IPS-NIHi11 (cell line): ENCODE data around the gene PDE6A.
A peak's percentile ranks its signal among the peaks of the same experiment; 100 is the strongest.
"Not testable (repeated sequence)": the region's sequence is repeated elsewhere in the genome, so short reads cannot be mapped to it uniquely, and the experiment has no call there.

Source experiments
- DNase-seq: peaks from one replicate; pipeline ENCODE4 v3.0.0; 2012; ENCODE audit warnings: mixed read lengths, low spot score

The PDE6A gene

GRCh38 chr5:149863830-149864229 lies 80.8 kb downstream of the PDE6A start:
- DNase-seq = no peak

GRCh38 chr5:149863176-149863575 lies 81.4 kb downstream of the PDE6A start:
- no peak for DNase-seq

- peak; percentile 42 for DNase-seq
These were observed 83.7 kb downstream of the PDE6A start for GRCh38 chr5:149860801-149861322.

GRCh38 chr5:149859746-149860145 lies 84.8 kb downstream of the PDE6A start:
- DNase-seq = no peak

GRCh38 chr5:149858481-149858880 lies 86.1 kb downstream of the PDE6A start:
- DNase-seq = not testable (repeated sequence)

- DNase-seq = no peak
These were observed 87.1 kb downstream of the PDE6A start for GRCh38 chr5:149857499-149857898.

- DNase-seq = no peak
These were observed 89.2 kb downstream of the PDE6A start for GRCh38 chr5:149855366-149855765.

GRCh38 chr5:149854866-149855265 lies 89.7 kb downstream of the PDE6A start:
- no peak for DNase-seq

- DNase-seq = no peak
These were observed 90.9 kb downstream of the PDE6A start for GRCh38 chr5:149853701-149854100.

GRCh38 chr5:149853331-149853648 lies 91.3 kb downstream of the PDE6A start:
- no peak for DNase-seq

- peak; percentile 89 for DNase-seq
These were observed 91.8 kb downstream of the PDE6A start for GRCh38 chr5:149852641-149853330.

- no peak for DNase-seq
These were observed 93.4 kb downstream of the PDE6A start for GRCh38 chr5:149851211-149851610.

GRCh38 chr5:149849966-149850910 lies 94.4 kb downstream of the PDE6A start:
- DNase-seq = no peak

- no peak for DNase-seq
These were observed 95.2 kb downstream of the PDE6A start for GRCh38 chr5:149849280-149849965.

- DNase-seq = no peak
These were observed 97.0 kb downstream of the PDE6A start for GRCh38 chr5:149847611-149848010.

- no peak for DNase-seq
These were observed 98.6 kb downstream of the PDE6A start for GRCh38 chr5:149846021-149846420.

GRCh38 chr5:149845601-149846000 lies 99.0 kb downstream of the PDE6A start:
- DNase-seq = no peak

- no peak for DNase-seq
These were observed 102.5 kb downstream of the PDE6A start for GRCh38 chr5:149841851-149842793.

- DNase-seq = no peak
These were observed 104.3 kb downstream of the PDE6A start for GRCh38 chr5:149840226-149840825.

- DNase-seq = no peak
These were observed 104.8 kb downstream of the PDE6A start for GRCh38 chr5:149839761-149840160.
